ENCODE measurements around the gene AUNIP.

- TF ChIP-seq CTCF (IDR thresholded peaks at IDR 0.05 in 2 of 3, conservative IDR thresholded peaks at IDR 0.05 in 1 of 3; ENCODE audit: borderline replicate concordance in 1 of 3, insufficient read depth in 1 of 3, low read depth in 2 of 3, low read length in 2 of 3) (no peak), TCF7L2 (IDR thresholded peaks at IDR 0.05; ENCODE audit: borderline replicate concordance, extremely low read depth, insufficient read depth, insufficient read length) (no peak), EZH2 (IDR thresholded peaks at IDR 0.05) (no peak), EZH2phosphoT487 (IDR thresholded peaks at IDR 0.05; ENCODE audit: borderline replicate concordance) (no peak), POLR2A (IDR thresholded peaks at IDR 0.05; ENCODE audit: borderline replicate concordance, extremely low read depth, insufficient read depth, insufficient read length) (no peak), CEBPB (IDR thresholded peaks at IDR 0.05; ENCODE audit: low read depth) (no peak), ZFX (IDR thresholded peaks at IDR 0.05) (no peak), SP1 (IDR thresholded peaks at IDR 0.05; ENCODE audit: low read depth) (no peak), YY1 (IDR thresholded peaks at IDR 0.05; ENCODE audit: extremely low read depth, insufficient replicate concordance, low read depth, low read length) (no peak), POLR2AphosphoS5 (IDR thresholded peaks at IDR 0.05; ENCODE audit: low read depth, low read length) (no peak), SRF (IDR thresholded peaks at IDR 0.05; ENCODE audit: low read depth) (no peak), ZBTB33 (IDR thresholded peaks at IDR 0.05; ENCODE audit: extremely low read depth, insufficient replicate concordance, low read length) (no peak)
These were observed 27.6 kb downstream of the AUNIP start for GRCh38 chr1:25831569-25832196.

All from HCT116 (cell line).